Erythroblast (primary cell): Measurements from ENCODE around the gene KLF13.

ENCODE experiments used
- GATA1 ChIP-seq: IDR thresholded peaks from 2 replicates; pipeline ENCODE4 v1.6.1; 2011; ENCODE audit warnings: low read depth, mild to moderate bottlenecking, control low read depth, low read length, moderate library complexity
- POLR2A ChIP-seq: IDR thresholded peaks from 2 replicates; pipeline ENCODE4 v1.6.1; 2011; ENCODE audit warnings: mild to moderate bottlenecking, low read length

- TF ChIP-seq POLR2A (no peak), GATA1 (no peak)
Observed at GRCh38 chr15:31375772-31376171, 49.1 kb downstream of the KLF13 start.
